DOHH2 (cell line): ENCODE measurements around the gene CIB4.

Source experiments
- H3F3A ChIP-seq: fragments of 200-600 bp; sonication (generic), shearing (Covaris generic); 2 replicates; pipeline ENCODE4 v1.6.0; 2016; ENCODE audit warnings: antibody characterized with exemption, mild to moderate bottlenecking; ENCODE audit not compliant: control insufficient read depth, insufficient read depth
- H3K27ac ChIP-seq: fragments of 200-600 bp; sonication (generic); 2 replicates; pipeline ENCODE4 v1.5.1; 2014; ENCODE audit warnings: low read depth, mild to moderate bottlenecking, low read length, moderate library complexity
- H3K27me3 ChIP-seq: fragments of 200-600 bp; sonication (generic); 2 replicates; pipeline ENCODE4 v1.6.1; 2014; ENCODE audit warnings: mild to moderate bottlenecking, low read length, mixed read lengths; ENCODE audit not compliant: control insufficient read depth
- H3K36me3 ChIP-seq: fragments of 200-600 bp; sonication (generic); 2 replicates; pipeline ENCODE4 v1.6.1; 2014; ENCODE audit warnings: mild to moderate bottlenecking, low read length, moderate library complexity, mixed read lengths; ENCODE audit not compliant: control insufficient read depth
- H3K4me1 ChIP-seq: fragments of 200-600 bp; sonication (generic); 2 replicates; pipeline ENCODE4 v1.6.1; 2014; ENCODE audit warnings: mild to moderate bottlenecking, low read length, mixed read lengths; ENCODE audit not compliant: control insufficient read depth
- H3K4me2 ChIP-seq: fragments of 200-600 bp; sonication (generic); 2 replicates; pipeline ENCODE4 v1.6.0; 2014; ENCODE audit warnings: mild to moderate bottlenecking, low read length, moderate library complexity
- H3K4me3 ChIP-seq: fragments of 200-600 bp; sonication (generic); 2 replicates; pipeline ENCODE4 v1.5.1; 2014; ENCODE audit warnings: mild to moderate bottlenecking, low read length, mixed read lengths
- H3K79me2 ChIP-seq: fragments of 200-600 bp; sonication (generic); 2 replicates; pipeline ENCODE4 v1.6.1; 2014; ENCODE audit warnings: mild to moderate bottlenecking, low read length, mixed read lengths; ENCODE audit not compliant: control insufficient read depth
- H3K9me2 ChIP-seq: fragments of 200-600 bp; sonication (generic); replicated peaks from 2 replicates; pipeline ENCODE4 v1.6.1; 2014; ENCODE audit warnings: mild to moderate bottlenecking, low read length, mixed read lengths; ENCODE audit not compliant: control insufficient read depth
- H3K9me3 ChIP-seq: fragments of 200-600 bp; sonication (generic); 2 replicates; pipeline ENCODE4 v1.6.1; 2014; ENCODE audit warnings: antibody characterized with exemption, low read length, mixed read lengths; ENCODE audit not compliant: control insufficient read depth, insufficient read depth
- H4K20me1 ChIP-seq: fragments of 200-600 bp; sonication (generic); 2 replicates; pipeline ENCODE4 v1.6.0; 2014; ENCODE audit warnings: low read depth, mild to moderate bottlenecking, antibody characterized with exemption, low read length, moderate library complexity; ENCODE audit not compliant: control insufficient read depth, insufficient read depth
- CTCF ChIP-seq: fragments of 200-600 bp; sonication (generic); IDR thresholded peaks from one replicate; pipeline ENCODE4 v1.5.1; 2014; ENCODE audit warnings: antibody characterized with exemption, mild to moderate bottlenecking, low read depth, low read length; ENCODE audit not compliant: poor library complexity, severe bottlenecking
- EZH2phosphoT487 ChIP-seq: fragments of 200-600 bp; sonication (generic); IDR thresholded peaks from 2 replicates; pipeline ENCODE4 v1.6.1; 2017; ENCODE audit warnings: borderline replicate concordance, mild to moderate bottlenecking, antibody characterized with exemption, low read length, moderate library complexity, mixed read lengths

CIB4 gene

GRCh38 chr2:26620031-26620605, 21.0 kb downstream of the CIB4 start:
- H3K9me2 ChIP-seq, result no peaks in the 10 kb centered on the region
- H3K9me3 ChIP-seq, result no peaks in the 10 kb centered on the region
- H3K36me3 ChIP-seq, result no peaks in the 10 kb centered on the region
- H3K4me3 ChIP-seq, result no peak overlapping the region
- H3K27ac ChIP-seq, result no peak overlapping the region
- H3K79me2 ChIP-seq, result no peaks in the 10 kb centered on the region
- no peaks in the 10 kb centered on the region for H3F3A ChIP-seq
- H4K20me1 ChIP-seq, result no peaks in the 10 kb centered on the region
- H3K27me3 ChIP-seq, result no peaks in the 10 kb centered on the region
- TF ChIP-seq CTCF, result no peak
- TF ChIP-seq EZH2phosphoT487, result no peak
- no peaks in the 10 kb centered on the region for H3K4me1 ChIP-seq
- no peak overlapping the region for H3K4me2 ChIP-seq

GRCh38 chr2:26619521-26619951, 21.6 kb downstream of the CIB4 start:
- H3K4me2 ChIP-seq, result no peak overlapping the region
- H4K20me1 ChIP-seq, result no peaks in the 10 kb centered on the region
- no peaks in the 10 kb centered on the region for H3K79me2 ChIP-seq
- TF ChIP-seq CTCF (no peak), EZH2phosphoT487 (no peak)
- no peaks in the 10 kb centered on the region for H3K9me2 ChIP-seq
- no peak overlapping the region for H3K4me3 ChIP-seq
- H3K27me3 ChIP-seq, result no peaks in the 10 kb centered on the region; the same call in 1 of the 2 replicates
- no peaks in the 10 kb centered on the region for H3F3A ChIP-seq
- H3K27ac ChIP-seq, result no peak overlapping the region
- no peaks in the 10 kb centered on the region for H3K36me3 ChIP-seq
- no peaks in the 10 kb centered on the region for H3K9me3 ChIP-seq
- H3K4me1 ChIP-seq, result no peaks in the 10 kb centered on the region

GRCh38 chr2:26619096-26619495, 22.1 kb downstream of the CIB4 start:
- Histone ChIP-seq H3K36me3 (no peaks in the 10 kb centered on the region), H3K27me3 (no peaks in the 10 kb centered on the region; the same call in 1 of the 2 replicates), H3K27ac (no peak overlapping the region), H3K9me2 (no peaks in the 10 kb centered on the region), H3F3A (no peaks in the 10 kb centered on the region), H3K4me1 (no peaks in the 10 kb centered on the region), H4K20me1 (no peaks in the 10 kb centered on the region), H3K9me3 (no peaks in the 10 kb centered on the region), H3K79me2 (no peaks in the 10 kb centered on the region), H3K4me3 (no peak overlapping the region), H3K4me2 (no peak overlapping the region)
- TF ChIP-seq EZH2phosphoT487 (no peak), CTCF (no peak)

GRCh38 chr2:26618611-26619010, 22.6 kb downstream of the CIB4 start:
- Histone ChIP-seq H3K79me2 (no peaks in the 10 kb centered on the region), H3K27ac (no peak overlapping the region), H3K9me3 (no peaks in the 10 kb centered on the region), H3K27me3 (no peaks in the 10 kb centered on the region; the same call in 1 of the 2 replicates), H3K4me1 (no peaks in the 10 kb centered on the region), H3K9me2 (no peaks in the 10 kb centered on the region), H4K20me1 (no peaks in the 10 kb centered on the region), H3K4me3 (no peak overlapping the region), H3K4me2 (no peak overlapping the region), H3F3A (no peaks in the 10 kb centered on the region), H3K36me3 (no peaks in the 10 kb centered on the region)
- no peak for TF ChIP-seq EZH2phosphoT487
- TF ChIP-seq CTCF, result no peak
